Natural killer cell treated with Interleukin-12 subunit alpha and Interleukin-12 subunit beta and Interleukin-15 and Interleukin-18, amount 100 ng/mL, for 72 hours (primary cell): ENCODE results near the gene RNF212. TPM values are rescaled to one million over a fixed set of nuclear protein-coding genes. Genes with fewer than 3 reads are reported as not detected.

ENCODE experiments used
- ATAC-seq, 2 donors: fragments of 150-1000 bp; cut with Tn5 transposase in 1 of 2; sonication (Bioruptor Pico), chemical (Tn5 transposase) in 1 of 2; 2 replicates each; pipeline ENCODE4 v1.10.0; 2021
- DNase-seq: peaks from one replicate; pipeline ENCODE4 v3.0.0; 2022; ENCODE audit warnings: low spot score
- H3K27ac Mint-ChIP-seq, 2 donors: 1 replicate in 1 of 2; 2 replicates in 1 of 2; pipeline ENCODE4 v1.8.0; 2022; ENCODE audit warnings: mixed read lengths in 2 of 2, mild to moderate bottlenecking in 1 of 2, moderate library complexity in 1 of 2
- H3K27me3 Mint-ChIP-seq, 2 donors: 1 replicate in 1 of 2; 2 replicates in 1 of 2; pipeline ENCODE4 v1.8.0; 2022; ENCODE audit warnings: mixed read lengths in 2 of 2
- H3K36me3 Mint-ChIP-seq: one replicate; pipeline ENCODE4 v1.8.0; 2022; ENCODE audit warnings: mixed read lengths
- H3K4me1 Mint-ChIP-seq, 2 donors: 1 replicate in 1 of 2; 2 replicates in 1 of 2; pipeline ENCODE4 v1.8.0; 2022; ENCODE audit warnings: low read depth in 2 of 2, mixed read lengths in 2 of 2, mild to moderate bottlenecking in 1 of 2
- H3K4me3 Mint-ChIP-seq: one replicate; pipeline ENCODE4 v1.8.0; 2022; ENCODE audit warnings: mixed read lengths
- H3K9me3 Mint-ChIP-seq: 2 replicates; pipeline ENCODE4 v1.8.0; 2022; ENCODE audit warnings: mixed read lengths
- total RNA-seq, 2 donors: library from RNA; stranded (reverse); gene quantifications; one replicate each; pipeline ENCODE4 v1.2.3, GENCODE V29; 2022

Gene RNF212, protein sequence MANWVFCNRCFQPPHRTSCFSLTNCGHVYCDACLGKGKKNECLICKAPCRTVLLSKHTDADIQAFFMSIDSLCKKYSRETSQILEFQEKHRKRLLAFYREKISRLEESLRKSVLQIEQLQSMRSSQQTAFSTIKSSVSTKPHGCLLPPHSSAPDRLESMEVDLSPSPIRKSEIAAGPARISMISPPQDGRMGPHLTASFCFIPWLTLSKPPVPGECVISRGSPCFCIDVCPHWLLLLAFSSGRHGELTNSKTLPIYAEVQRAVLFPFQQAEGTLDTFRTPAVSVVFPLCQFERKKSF
- 1 to 10 TPM in 1 of 2 donors, under 1 TPM in 1; 0.89 to 1.5 TPM for total RNA-seq

DNA sequence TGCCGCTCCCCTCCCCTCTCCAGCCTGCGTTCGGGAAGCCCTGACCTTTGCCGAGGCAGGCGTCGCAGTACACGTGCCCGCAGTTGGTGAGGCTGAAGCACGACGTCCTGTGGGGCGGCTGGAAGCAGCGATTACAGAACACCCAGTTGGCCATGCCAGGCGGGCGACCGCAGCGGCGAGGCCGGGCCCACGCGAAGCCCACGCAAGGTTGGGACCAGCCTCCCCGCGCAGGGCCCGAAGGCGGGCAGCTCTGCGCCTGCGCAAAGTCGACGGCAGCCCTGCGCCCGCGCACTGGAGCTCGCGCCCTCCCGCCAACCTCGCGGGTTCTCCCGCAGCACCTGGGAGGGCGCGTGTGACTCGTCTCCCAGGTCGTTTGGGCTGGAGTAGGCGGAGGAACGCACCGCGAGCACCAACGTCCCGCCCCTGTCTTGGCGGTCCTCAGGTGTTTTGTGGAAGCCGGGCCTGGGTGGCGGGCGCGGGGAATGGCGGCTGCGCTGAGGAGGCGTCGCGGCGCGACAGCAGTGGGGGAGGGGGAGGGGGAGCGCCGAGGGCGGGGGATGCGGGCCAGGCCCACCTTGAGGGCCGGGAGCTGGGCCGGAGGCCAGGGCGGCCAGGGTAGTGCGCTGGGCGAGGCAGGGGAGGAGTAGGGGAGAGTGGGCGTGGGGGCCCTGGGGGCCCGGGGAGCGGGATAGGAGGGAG lies at the start of gene RNF212:
TSS of gene RNF212 (minus strand) at position 254 of the 699 bp plus-strand sequence. CDS start at position 154, 100 bp downstream.
- Mint-ChIP-seq H3K9me3 (no peaks in the 10 kb centered on the region), H3K27ac (no peak within 1 kb of the TSS), H3K4me3 (no peak within 1 kb of the TSS)

DNA sequence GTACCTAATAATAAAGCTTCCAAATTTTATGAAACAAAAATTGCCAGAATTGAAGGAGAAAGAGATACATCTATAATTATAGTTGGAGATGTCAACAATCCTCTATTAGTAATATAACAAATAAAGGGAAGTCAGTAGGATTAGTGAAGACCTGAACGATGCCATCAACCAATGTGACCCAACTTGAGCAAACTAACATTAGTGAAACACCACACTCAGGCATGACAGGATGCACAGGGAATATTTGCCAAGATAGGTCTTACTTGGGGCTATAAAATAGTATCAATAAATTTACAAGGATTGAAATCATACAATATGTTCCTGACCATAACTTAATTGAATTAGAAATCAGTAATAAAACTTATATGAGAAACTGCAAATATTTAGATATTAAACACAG lies 47.0 kb upstream of the RNF212 start:
- no peaks in the 10 kb centered on the region for H3K27me3 Mint-ChIP-seq
- DNase-seq (no peak), ATAC-seq (no peak)
- no peak overlapping the region for H3K27ac Mint-ChIP-seq
- no peaks in the 10 kb centered on the region for H3K36me3 Mint-ChIP-seq
- no peak overlapping the region for H3K4me3 Mint-ChIP-seq
- peaks cover 4 to 8% of the 10 kb centered on the region in 2 donors for H3K4me1 Mint-ChIP-seq
- no peaks in the 10 kb centered on the region for H3K9me3 Mint-ChIP-seq

More for the DNA sequence above, at the start of gene RNF212:
- ATAC-seq = peak; percentile 62 to 73
- no peak for DNase-seq
- Mint-ChIP-seq H3K4me1 (no peaks in the 10 kb centered on the region), H3K36me3 (no peaks in the 10 kb centered on the region), H3K27me3 (peaks cover 22 to 42% of the 10 kb centered on the region in 2 donors)

DNA sequence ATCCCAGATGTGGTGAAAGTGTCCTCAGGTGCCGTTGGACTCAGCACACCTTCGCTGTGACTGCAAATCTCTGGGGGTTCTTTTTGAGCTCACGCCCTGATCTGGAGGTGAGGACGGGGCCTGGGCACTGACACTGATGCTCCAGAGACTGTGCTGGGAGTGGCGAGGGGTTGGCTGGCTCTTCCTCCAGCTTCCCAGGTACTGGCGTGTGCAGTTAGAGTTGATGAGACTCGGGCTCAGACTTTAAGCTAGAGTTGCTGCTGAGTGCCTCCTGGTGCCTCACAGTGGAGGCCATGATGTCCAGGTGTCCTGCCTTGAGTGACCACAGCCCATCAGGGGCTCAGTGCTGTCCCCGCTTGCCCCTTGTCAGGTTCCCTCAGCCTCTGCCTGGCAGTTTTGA lies 42.7 kb upstream of the RNF212 start:
- no peak overlapping the region for H3K27ac Mint-ChIP-seq

DNA sequence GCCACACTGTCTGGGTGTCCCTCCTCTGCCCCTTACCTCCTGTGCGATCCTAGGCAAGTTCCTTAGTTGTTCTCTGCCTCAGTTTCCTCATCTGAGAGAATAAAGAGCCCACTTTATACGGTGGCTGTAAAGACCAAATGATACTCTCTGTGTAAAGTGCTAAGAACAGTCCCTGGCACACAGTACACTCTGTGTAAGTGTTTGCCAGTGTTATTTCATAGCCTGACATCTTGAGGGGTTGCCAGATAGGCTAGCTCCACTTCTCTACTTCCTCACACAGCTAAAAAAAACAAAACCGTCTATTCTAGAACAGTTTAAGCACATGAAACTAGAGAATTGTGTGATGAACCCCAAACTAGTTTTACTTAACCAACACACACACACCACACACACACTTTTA lies 42.0 kb upstream of the RNF212 start:
- peaks cover 5 to 6% of the 10 kb centered on the region in 2 donors for H3K27me3 Mint-ChIP-seq
- H3K36me3 Mint-ChIP-seq = no peaks in the 10 kb centered on the region
- no peak for DNase-seq
- no peak overlapping the region for H3K4me3 Mint-ChIP-seq
- H3K27ac Mint-ChIP-seq = no peak overlapping the region
- no peaks in the 10 kb centered on the region for H3K4me1 Mint-ChIP-seq
- ATAC-seq = no peak
- no peaks in the 10 kb centered on the region for H3K9me3 Mint-ChIP-seq

More for the DNA sequence above, 42.7 kb upstream of the RNF212 start:
- Mint-ChIP-seq H3K36me3 (no peaks in the 10 kb centered on the region), H3K27me3 (peaks cover 5 to 6% of the 10 kb centered on the region in 2 donors), H3K9me3 (no peaks in the 10 kb centered on the region), H3K4me1 (no peaks in the 10 kb centered on the region), H3K4me3 (no peak overlapping the region)
- DNase-seq (no peak), ATAC-seq (no peak)

DNA sequence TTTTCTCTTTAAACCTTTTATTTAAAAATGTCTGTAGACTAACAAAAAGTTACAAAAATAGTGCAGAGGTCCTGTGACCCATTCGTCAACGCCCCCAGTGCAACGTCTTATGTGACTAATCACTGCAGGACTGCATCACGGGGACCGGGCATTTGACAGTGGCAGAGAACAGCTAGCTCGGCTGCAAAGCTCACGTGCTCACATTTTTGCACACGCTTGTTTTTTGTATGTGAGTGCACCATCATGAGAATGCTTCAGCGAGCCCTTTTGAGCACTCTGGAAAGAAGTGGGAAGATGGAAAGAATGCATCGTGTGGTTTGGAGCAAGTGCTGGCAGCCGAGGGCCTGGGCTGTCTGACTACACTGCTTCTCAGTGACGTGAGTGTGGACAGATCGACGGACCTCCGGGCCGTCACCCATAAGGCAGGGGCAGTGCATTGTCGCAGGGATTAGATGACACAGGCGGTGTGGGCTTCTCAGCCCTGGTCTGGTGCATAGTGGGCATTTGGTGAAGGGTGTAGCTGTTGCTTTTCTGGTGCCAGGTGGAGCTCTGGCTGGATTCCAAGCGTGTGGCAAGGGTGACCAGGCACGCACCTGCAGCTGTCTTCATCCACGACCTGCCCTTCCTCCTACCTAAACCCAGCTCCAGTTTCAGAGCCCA lies 41.3 kb upstream of the RNF212 start:
- no peak overlapping the region for H3K4me3 Mint-ChIP-seq
- H3K27me3 Mint-ChIP-seq = peaks cover 5 to 6% of the 10 kb centered on the region in 2 donors
- H3K36me3 Mint-ChIP-seq = no peaks in the 10 kb centered on the region
- H3K4me1 Mint-ChIP-seq = no peaks in the 10 kb centered on the region
- H3K9me3 Mint-ChIP-seq = no peaks in the 10 kb centered on the region
- ATAC-seq = no peak
- no peak for DNase-seq
- no peak overlapping the region for H3K27ac Mint-ChIP-seq

DNA sequence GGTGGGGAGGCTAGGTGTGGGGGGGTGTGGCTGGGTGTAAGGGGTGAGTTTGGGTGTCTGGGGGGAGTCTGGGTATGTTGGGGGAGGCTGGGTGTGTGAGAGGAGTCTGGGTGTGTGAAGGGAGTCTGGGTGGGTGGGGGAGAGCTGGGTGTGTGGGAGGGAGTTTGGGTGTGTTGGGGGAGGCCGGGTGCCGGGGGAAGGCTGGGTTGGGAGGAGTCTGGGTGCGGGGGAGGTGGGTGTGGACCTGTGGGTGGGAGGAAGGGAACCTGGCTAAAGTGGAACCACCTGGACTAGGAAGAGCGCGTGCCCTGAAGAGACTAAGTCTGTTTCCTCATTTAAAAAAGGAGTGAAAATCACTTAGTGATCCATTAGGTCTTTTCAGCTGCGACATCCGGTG lies 40.8 kb upstream of the RNF212 start:
- no peak for ATAC-seq
- no peak for DNase-seq
- Mint-ChIP-seq H3K27ac (no peak overlapping the region), H3K36me3 (no peaks in the 10 kb centered on the region), H3K27me3 (peaks cover 5 to 6% of the 10 kb centered on the region in 2 donors), H3K4me3 (no peak overlapping the region), H3K4me1 (no peaks in the 10 kb centered on the region), H3K9me3 (no peaks in the 10 kb centered on the region)

DNA sequence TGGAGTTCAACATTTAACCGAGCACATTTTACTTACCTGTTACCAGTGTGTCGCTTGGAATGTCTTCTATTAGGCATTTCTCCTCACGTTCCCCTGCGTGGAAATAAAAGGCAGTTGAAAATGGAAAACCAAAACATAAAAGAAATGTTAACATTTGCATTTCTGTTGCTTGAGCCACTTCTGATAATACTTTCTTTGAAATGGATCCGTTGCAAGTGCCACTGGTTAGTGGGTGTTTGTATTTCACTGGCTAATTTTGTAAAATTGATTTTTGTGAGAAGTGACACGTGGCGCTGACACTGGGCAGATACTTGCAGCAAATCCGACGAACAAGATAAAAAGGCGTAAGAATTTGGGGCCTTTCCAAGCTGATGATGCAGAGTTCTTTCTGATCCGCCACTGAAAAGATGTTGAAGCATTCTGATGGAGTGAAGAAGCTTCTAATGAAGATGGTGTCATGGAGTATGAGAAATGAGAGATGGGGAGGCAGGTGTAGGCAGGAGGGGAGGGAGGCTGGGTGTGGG lies 40.3 kb upstream of the RNF212 start:
- no peaks in the 10 kb centered on the region for H3K9me3 Mint-ChIP-seq
- ATAC-seq (no peak), DNase-seq (no peak)
- no peak overlapping the region for H3K27ac Mint-ChIP-seq
- H3K4me1 Mint-ChIP-seq = no peaks in the 10 kb centered on the region
- peaks cover 5 to 6% of the 10 kb centered on the region in 2 donors for H3K27me3 Mint-ChIP-seq
- H3K36me3 Mint-ChIP-seq = no peaks in the 10 kb centered on the region
- H3K4me3 Mint-ChIP-seq = no peak overlapping the region

DNA sequence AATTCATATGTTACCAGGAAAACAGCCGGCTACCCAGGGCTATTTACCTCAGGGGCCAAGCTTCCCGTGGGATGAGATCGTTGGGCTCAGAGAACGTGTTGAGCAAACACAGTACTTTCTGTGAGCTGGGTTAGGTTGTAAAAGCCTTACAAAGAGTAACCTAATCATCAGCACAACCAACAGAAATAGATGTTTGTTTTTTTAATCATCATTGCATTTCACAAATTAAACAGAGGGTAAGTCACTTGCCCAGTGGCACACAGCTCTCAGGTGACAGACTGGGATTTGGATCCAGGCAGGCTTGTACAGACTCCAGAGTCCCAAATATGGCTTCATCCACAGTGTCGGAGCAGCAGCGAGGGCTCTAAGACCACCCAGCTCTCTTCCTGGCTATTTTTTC lies 38.9 kb upstream of the RNF212 start:
- peaks cover 5 to 6% of the 10 kb centered on the region in 2 donors for H3K27me3 Mint-ChIP-seq
- H3K4me3 Mint-ChIP-seq = no peak overlapping the region
- no peaks in the 10 kb centered on the region for H3K36me3 Mint-ChIP-seq
- H3K9me3 Mint-ChIP-seq = no peaks in the 10 kb centered on the region
- DNase-seq (no peak), ATAC-seq (no peak)
- H3K27ac Mint-ChIP-seq = no peak overlapping the region
- H3K4me1 Mint-ChIP-seq = no peaks in the 10 kb centered on the region

DNA sequence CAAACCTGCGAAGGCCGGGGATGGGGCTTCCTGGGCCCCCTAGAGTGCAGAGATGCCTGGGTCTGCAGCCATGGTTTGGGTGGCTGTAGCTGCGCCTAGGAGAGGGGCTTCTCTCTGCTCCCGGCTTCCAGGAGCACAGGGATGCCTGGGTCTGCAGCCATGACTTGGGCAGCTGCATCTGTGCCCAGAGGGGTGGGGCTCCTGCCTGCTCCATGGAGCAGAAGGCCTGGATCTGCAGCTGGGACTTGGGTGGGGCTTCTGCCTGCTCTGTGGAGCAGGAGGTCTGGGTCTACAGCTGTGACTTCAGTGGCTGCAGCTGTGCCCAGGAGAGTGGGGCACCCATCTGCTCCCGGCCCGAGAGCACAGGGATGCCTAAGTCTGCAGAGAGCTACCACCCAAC lies 38.2 kb upstream of the RNF212 start:
- no peak for DNase-seq
- Mint-ChIP-seq H3K9me3 (no peaks in the 10 kb centered on the region), H3K27me3 (peaks cover 5 to 6% of the 10 kb centered on the region in 2 donors), H3K27ac (no peak overlapping the region), H3K4me3 (no peak overlapping the region), H3K36me3 (no peaks in the 10 kb centered on the region), H3K4me1 (no peaks in the 10 kb centered on the region)
- ATAC-seq = peak in 1 of 2 donors; percentile 7

DNA sequence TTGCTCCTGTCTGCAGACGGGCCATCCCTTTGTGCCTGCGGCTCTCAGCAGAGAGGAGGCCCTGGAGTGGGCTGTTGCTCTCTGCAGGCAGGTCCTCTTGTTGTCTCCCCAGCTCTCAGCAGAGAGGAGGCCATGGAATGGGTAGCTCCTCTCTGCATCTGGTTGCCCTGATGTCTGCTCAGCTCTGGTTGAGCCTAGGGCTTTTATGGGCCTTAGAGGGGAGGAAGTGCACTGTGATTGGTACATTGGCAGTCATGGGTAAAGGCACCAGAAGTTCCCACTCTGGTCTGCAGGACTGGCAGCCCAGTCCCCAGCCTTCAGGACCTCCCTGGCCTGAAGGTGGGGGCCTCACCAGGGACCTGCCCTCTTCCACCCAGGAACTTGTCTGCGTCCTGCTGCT lies 37.5 kb upstream of the RNF212 start:
- H3K9me3 Mint-ChIP-seq = no peaks in the 10 kb centered on the region
- H3K4me3 Mint-ChIP-seq = no peak overlapping the region
- no peak overlapping the region for H3K27ac Mint-ChIP-seq
- peak in 1 of 2 donors; percentile 40 for ATAC-seq
- no peaks in the 10 kb centered on the region for H3K36me3 Mint-ChIP-seq
- peaks cover 5 to 6% of the 10 kb centered on the region in 2 donors for H3K27me3 Mint-ChIP-seq
- no peak for DNase-seq
- H3K4me1 Mint-ChIP-seq = no peaks in the 10 kb centered on the region

DNA sequence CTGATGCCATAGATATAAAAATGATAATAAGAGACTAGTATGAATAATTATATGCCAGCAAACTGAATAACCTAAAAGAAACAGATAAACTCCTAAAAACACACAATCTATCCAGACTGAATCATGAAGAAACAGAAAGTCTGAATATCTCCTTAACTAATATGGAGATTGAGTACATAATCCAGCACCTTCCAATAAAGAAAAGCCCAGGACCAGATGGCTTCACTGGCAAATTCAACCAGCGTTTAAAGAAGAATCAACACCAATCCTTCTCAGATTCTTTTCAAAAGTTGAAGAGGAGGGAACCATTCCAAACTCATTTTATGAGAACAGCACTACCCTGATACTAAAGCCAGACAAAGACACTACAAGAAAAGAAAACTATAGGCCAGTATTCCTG lies 26.5 kb upstream of the RNF212 start:
- H3K27ac Mint-ChIP-seq = no peak overlapping the region
- H3K4me1 Mint-ChIP-seq = peaks cover 12 to 14% of the 10 kb centered on the region in 2 donors
- no peak overlapping the region for H3K4me3 Mint-ChIP-seq
- DNase-seq (no peak), ATAC-seq (no peak)
- no peaks in the 10 kb centered on the region for H3K36me3 Mint-ChIP-seq
- peaks cover 0 to 9% of the 10 kb centered on the region in 2 donors for H3K27me3 Mint-ChIP-seq
- no peaks in the 10 kb centered on the region for H3K9me3 Mint-ChIP-seq

DNA sequence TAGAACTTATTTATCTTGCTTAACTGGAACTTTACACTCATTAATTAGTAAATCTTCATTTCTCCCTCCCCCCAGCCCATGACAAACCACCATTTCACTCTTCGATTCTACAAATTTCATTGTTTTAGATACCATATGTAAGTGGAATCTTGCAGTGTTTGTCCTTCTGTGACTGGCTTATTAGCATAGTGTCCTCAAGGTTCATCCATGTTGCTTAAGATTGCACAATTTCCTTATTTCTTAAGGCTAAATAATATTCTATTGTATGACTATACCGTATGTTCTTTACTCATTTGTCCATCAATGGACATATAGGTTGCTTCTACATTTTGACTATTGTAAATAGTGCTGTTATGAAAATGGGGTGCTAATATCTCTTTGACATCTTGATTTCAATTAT lies 24.5 kb upstream of the RNF212 start:
- peak overlapping the region; percentile 65 to 75 for H3K27ac Mint-ChIP-seq
- H3K9me3 Mint-ChIP-seq = no peaks in the 10 kb centered on the region
- peaks cover 0 to 3% of the 10 kb centered on the region in 2 donors for H3K27me3 Mint-ChIP-seq
- no peaks in the 10 kb centered on the region for H3K36me3 Mint-ChIP-seq
- DNase-seq (no peak), ATAC-seq (peak; percentile 52 to 78)
- peaks cover 16 to 18% of the 10 kb centered on the region in 2 donors for H3K4me1 Mint-ChIP-seq
- peak overlapping the region; percentile 86 for H3K4me3 Mint-ChIP-seq

DNA sequence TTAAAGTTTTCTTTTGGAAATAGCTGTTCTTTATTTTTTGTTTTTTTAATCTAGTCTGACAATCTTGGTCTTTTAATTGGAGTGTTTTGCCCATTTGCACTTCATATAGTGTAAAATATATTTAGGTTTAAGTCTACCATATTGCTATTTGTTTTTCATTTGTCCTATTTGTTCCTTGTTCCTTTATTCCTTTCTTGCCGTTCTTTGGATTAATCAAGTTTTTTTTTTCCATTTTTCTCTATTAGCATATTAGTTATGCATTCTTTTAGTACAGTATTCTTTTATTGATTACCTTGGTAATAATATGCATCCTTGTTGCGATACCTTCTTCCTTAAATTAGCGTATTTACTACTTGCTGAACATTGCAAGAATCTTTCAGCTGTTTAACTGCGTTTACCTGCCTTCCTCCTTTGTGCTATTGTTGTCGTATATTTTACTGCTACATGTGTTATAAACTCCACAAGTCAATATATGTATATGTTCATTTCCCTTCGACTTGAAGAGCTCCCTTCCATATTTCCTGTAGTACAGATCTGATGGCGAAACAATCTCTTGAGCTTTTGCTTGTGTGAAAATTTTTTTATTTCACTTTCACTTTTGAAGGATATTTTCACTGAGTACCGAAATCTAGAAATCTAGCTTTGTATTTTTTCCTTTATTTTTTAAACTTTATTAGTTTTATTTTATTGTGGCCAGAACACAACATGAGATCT lies 23.9 kb upstream of the RNF212 start:
- Mint-ChIP-seq H3K9me3 (no peaks in the 10 kb centered on the region), H3K4me1 (peaks cover 17 to 18% of the 10 kb centered on the region in 2 donors), H3K27ac (peak overlapping the region; percentile 65 to 75), H3K27me3 (no peaks in the 10 kb centered on the region), H3K36me3 (no peaks in the 10 kb centered on the region), H3K4me3 (peak overlapping the region; percentile 86)
- DNase-seq = no peak
- ATAC-seq = peak in 1 of 2 donors; percentile 71
